ENCODE data around the gene DENND4A.
A peak's percentile ranks its signal among the peaks of the same experiment; 100 is the strongest.
"Not testable (repeated sequence)": the region's sequence is repeated elsewhere in the genome, so short reads cannot be mapped to it uniquely, and the experiment has no call there.

The DENND4A gene

GRCh38 chr15:65818927-65819562 is 27.0 kb upstream of the DENND4A start:
- DNase-seq: no peak

DNA sequence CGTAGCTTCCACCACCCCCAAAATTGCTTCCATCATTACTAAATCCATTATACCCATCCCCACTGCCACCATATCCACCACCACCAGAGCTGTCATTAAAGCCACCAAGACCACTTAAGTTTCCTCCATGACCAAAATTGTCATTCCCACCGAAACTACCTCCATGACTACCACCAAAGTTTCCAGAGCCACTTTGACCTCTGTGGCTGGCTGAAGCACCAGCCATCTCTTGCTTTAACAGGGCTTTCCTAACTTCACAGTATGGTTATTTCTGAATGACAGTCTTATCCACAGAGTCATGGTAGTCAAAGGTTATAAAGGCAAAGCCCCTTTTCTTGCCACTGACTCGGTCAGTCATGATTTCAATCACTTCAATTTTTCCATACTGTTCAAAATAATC is 24.3 kb upstream of the DENND4A start:
- no peak for DNase-seq

- DNase-seq: not testable (repeated sequence)
These were observed 23.9 kb upstream of the DENND4A start for GRCh38 chr15:65816008-65816407.

DNA sequence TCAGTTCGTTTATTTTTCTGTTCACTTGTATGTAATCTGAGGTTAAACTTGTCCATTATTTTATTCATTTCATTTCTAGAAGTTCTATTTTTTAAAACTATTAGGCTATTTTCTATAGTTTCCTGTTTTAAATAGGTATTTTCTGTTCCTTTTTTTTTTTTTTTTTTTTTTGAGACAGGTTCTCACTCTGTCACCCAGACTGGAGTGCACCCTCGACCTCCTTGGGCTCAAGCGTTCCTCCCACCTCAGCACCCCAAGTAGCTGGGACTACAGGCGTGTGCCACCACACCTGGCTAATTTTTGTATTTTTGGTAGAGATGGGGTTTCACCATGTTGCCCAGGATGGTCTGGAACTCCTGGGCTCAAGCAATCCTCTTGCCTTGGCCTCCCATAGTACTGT is 22.2 kb upstream of the DENND4A start:
- not testable (repeated sequence) for DNase-seq

GRCh38 chr15:65812916-65813315 is 20.8 kb upstream of the DENND4A start:
- DNase-seq: no peak

DNA sequence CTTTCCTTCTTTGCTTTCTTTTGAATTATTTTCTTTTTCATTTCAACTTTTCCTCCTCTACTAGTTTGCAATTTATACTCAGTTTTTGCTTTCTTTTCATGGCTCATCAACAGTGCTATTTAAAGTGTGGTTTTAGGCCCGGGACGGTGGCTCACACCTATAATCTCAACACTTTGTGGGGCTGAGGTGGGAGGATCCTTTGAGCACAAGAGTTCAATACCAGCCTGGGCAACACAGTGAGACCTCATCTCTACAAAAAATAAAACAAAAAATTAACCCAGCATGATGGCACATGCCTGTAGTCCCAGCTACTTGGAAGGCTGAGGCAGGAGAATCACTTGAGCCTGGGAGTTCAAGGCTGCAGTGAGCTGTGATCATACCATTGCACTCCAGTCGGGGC is 20.4 kb upstream of the DENND4A start:
- DNase-seq: no peak

- no peak for DNase-seq
These were observed 19.7 kb upstream of the DENND4A start for GRCh38 chr15:65811835-65812234.

DNA sequence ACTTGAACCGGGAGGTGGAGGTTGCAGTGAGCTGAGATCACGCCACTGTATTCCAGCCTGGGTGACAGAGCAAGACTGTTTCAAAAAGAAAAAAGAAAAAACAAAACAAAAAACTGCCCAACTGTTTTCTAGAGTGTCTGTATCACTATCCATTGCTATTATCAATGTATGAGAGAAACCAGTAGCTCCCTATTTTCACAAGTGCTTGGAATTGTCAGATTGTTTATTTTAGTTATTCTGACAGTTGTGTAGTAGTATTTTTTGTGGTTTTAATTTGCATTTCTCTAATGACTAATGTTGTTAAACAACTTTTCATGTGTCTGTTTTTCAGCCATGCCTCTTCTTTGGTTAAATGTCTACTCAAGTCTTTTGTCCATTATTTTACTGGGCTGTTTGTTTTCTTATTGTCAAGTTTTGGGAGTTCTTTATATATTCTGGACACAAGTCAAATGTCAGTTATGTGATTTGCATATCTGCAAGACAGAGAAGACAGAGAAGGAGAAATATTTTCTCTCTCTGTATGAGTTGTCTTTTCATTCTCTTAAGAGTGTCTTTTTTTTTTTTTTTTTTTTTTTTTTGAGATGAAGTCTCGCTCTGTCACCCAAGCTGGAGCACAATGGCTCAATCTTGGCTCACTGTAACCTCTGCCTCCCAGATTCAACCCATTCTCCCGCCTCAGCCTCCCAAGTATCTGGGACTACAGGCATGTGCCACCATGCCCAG is 19.1 kb upstream of the DENND4A start:
- DNase-seq: not testable (repeated sequence)

DNA sequence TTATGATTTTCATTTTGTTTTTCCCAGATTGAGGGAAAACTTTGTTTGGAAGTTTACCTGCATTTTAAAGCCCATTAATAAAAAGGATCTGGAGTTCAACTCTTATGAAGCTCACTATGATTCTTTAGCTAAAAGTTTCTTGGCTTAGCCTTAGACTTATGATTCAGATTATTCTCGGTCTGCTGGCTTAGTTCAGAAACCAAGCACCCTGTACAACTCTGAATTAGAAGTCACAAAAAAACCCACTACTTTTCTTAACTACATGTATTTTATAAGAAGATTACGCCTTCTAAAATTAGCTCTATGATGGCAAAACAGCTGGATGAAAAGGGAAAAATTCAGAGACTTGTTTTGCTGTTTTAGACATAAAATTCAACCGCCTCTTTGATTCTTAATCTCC is 14.3 kb upstream of the DENND4A start:
- DNase-seq: no peak

DNA sequence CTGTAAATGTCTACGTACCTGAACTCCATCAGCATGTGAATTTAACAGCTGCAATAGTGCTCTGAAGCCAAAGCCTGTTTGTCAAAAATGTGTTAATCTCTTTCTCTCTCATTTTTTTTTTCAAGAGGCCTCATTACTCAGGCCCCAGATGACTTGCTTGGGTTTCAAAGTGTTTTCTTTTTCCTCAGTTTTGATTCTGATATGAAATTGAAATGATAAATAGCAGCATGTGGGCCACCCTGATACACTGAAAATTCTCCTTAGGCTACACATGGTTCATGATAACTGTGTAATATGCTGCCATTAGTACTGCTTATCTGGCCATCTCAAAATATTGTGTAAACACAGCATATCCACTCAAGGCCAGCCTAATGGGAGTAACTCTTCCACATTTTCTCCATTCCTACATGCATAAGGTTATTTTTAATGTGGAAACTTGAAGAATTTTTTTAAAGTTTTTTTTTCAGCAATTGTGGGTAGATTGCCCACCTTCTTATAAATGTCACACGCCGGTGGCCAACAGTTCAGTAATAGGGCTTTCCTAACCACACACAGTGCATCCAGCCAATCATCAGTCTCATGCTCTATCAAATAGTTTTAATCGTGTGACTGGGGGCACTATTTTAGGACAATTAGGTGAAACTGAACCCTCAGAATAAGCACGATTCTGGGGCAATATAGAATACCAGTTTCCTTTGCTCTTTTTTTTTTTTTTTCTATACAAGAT is 13.1 kb upstream of the DENND4A start:
- no peak for DNase-seq

- DNase-seq: no peak
These were observed 12.3 kb upstream of the DENND4A start for GRCh38 chr15:65804252-65804931.

GRCh38 chr15:65801229-65801805 is 9.2 kb upstream of the DENND4A start:
- no peak for DNase-seq

- no peak for DNase-seq
These were observed 4.6 kb upstream of the DENND4A start for GRCh38 chr15:65796610-65797078.

- no peak for DNase-seq
These were observed 3.6 kb upstream of the DENND4A start for GRCh38 chr15:65795663-65796216.

- DNase-seq: no peak
These were observed 1.7 kb upstream of the DENND4A start for GRCh38 chr15:65793818-65794104.

- no peak for DNase-seq
These were observed 1.1 kb upstream of the DENND4A start for GRCh38 chr15:65792988-65793817.

DNA sequence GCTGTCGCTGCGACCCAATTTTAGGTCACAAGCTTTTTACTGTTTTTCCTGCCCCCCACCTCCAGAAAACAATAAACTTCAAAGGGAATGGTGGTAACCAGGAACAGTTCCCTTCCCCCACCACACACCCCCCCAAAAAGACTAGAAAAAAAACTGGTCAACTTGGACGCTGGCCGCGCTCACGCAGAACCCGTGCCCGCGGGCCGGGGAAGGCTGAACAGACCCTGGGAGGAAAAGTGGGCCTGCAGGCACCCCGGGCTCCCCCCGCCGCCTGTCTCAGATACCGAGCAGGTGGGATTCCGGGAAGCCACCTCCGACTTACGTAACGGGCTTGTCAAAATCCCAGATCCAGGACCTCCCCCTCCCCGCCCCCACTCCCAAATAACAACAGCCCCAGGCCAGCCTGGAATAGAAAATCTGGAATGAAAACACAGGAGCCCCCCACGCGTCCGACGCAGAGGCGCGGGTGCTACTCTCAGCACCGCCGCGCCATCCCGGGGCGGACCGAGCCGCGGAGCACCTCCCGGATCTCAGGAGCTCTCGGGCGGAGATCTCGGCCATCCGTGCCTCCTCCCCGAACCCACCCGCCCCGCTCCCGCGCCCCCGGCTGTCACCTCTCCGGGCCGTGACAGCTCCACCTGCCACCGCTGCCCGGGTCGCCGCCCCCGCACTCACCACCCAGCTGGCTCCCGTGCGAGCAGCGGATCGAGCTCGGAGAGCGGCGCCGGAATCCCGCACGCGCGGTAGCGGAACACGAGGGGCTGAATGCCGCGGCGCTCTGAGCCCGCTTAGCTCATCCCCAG is 557 bp downstream of the DENND4A start:
- DNase-seq: peak; percentile 59

DNA sequence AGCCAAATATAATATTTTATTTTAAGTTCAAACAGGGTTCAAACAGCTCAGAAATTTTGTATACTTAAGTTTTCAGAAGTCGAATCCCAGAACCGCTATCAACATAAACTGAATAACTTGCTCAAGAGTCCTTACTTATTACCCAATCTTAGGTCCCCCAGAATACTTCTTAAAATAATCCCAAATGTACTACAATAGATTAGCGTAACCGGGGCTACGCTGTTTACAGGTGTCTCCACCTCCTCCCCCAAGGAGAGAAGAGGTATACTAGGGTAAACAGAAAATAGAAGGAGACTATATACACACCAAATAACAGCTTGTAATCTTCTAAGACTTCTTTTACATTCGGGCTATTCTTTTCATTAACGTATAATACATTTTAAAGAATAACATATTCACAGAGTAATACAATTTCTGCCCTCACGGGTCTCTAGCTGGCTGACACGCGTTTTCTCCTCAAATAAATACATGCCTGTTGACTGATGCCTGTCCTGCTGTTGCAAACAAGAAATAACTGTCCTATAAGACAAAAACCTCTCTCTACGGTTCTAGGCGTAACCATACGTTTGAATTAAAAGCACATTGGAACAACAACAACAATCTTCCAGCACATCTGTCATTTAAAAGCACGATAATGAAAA is 1.3 kb downstream of the DENND4A start:
- no peak for DNase-seq

DNA sequence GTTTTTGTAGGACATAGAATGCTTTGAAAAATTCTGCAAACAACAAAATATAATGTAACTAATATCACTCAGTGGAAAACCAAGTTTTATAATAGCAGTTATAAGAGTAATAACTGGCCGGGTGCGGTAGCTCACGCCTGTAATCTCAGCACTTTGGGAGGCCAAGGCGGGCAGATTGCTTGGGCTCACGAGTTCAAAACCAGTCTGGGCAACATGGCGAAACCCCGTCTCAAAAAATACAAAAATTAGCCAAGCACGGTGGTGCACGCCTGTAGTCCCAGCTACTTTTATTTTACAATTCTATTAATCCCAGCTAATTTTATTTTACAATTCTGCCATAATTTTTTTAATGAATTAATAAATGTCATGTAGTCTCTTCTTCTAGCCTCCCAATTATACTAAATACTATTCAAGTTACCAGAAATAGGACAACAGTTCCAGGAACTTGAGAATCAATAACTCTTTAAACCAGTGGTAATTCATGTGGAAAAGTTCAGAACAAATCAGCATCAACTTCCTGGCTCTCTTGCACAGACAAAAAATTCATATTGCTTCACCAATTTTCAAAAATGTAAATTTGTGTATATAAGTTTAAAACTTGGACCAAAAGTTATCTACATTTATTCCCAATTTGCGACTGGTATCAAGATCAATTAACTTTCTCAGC is 2.2 kb downstream of the DENND4A start:
- DNase-seq: no peak

GRCh38 chr15:65789105-65789504 is 3.0 kb downstream of the DENND4A start:
- DNase-seq: no peak
